ENCODE data around the gene RALA.

DNA sequence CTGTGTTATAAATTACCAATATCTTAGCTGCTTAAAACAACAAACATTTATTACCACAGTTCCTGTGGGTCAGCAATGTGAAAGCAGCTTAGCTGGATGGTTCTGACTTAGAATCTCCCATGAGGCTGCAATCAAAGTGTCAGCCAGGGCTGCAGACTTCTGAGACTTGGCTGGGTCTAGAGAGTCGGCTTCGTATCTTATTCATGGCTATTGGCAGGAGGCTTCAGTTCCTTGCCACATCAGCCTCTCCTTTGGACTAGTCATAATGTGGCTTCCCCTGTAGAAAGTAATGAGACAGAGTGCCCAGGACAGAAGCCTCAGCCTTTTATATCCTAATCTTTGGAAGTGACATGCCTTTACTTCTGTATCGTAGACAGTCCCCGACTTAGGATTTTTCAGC, 27.3 kb downstream of the RALA start:
- no peak for TF ChIP-seq CTCF (IDR thresholded peaks at IDR 0.05 in 8 of 11, conservative IDR thresholded peaks at IDR 0.05 in 3 of 11)
- no peak for TF ChIP-seq POLR2A (IDR thresholded peaks at IDR 0.05)
- TF ChIP-seq POLR2AphosphoS5 (IDR thresholded peaks at IDR 0.05): no peak
